MM.1S (cell line): ENCODE data around the gene C9orf43.

ENCODE experiments used
- DNase-seq: peaks from one replicate; pipeline ENCODE4 v3.0.0-alpha.2; 2015
- H2AFZ ChIP-seq: fragments of 300-600 bp; sonication (generic); 2 replicates; pipeline ENCODE4 v1.6.0; 2016; ENCODE audit warnings: antibody characterized with exemption, low read length
- H3F3A ChIP-seq: fragments of 300-600 bp; sonication (generic); 2 replicates; pipeline ENCODE4 v1.6.1; 2016; ENCODE audit warnings: mild to moderate bottlenecking, antibody characterized with exemption, low read length, moderate library complexity, mixed read lengths; ENCODE audit not compliant: insufficient read depth
- H3K27ac ChIP-seq: fragments of 300-600 bp; sonication (generic); 2 replicates; pipeline ENCODE4 v1.5.1; 2016; ENCODE audit warnings: mild to moderate bottlenecking, low read length
- H3K27me3 ChIP-seq: fragments of 300-600 bp; sonication (generic); replicated peaks from 2 replicates; pipeline ENCODE4 v1.6.0; 2016; ENCODE audit warnings: low read length; ENCODE audit not compliant: insufficient read depth
- H3K36me3 ChIP-seq: fragments of 300-600 bp; sonication (generic); replicated peaks from 2 replicates; pipeline ENCODE4 v1.6.1; 2016; ENCODE audit warnings: mild to moderate bottlenecking, low read length, mixed read lengths; ENCODE audit not compliant: insufficient read depth
- H3K4me1 ChIP-seq: fragments of 300-600 bp; sonication (generic); 2 replicates; pipeline ENCODE4 v1.6.1; 2016; ENCODE audit warnings: low read length, mixed read lengths
- H3K4me2 ChIP-seq: fragments of 300-600 bp; sonication (generic); 2 replicates; pipeline ENCODE4 v1.6.0; 2016; ENCODE audit warnings: low read depth, low read length
- H3K4me3 ChIP-seq: fragments of 300-600 bp; sonication (generic); 2 replicates; pipeline ENCODE4 v1.5.1; 2016; ENCODE audit warnings: low read length, mixed read lengths
- H3K79me2 ChIP-seq: fragments of 300-600 bp; sonication (generic); 2 replicates; pipeline ENCODE4 v1.6.1; 2016; ENCODE audit warnings: mixed run types, low read length, mixed read lengths
- H3K9ac ChIP-seq: fragments of 300-600 bp; sonication (generic); 2 replicates; pipeline ENCODE4 v1.6.1; 2016; ENCODE audit warnings: low read length, mixed read lengths
- H3K9me2 ChIP-seq: fragments of 300-600 bp; sonication (generic); replicated peaks from 2 replicates; pipeline ENCODE4 v1.6.1; 2016; ENCODE audit warnings: mild to moderate bottlenecking, low read length, mixed read lengths; ENCODE audit not compliant: insufficient read depth
- H3K9me3 ChIP-seq: fragments of 300-600 bp; sonication (generic); replicated peaks from 2 replicates; pipeline ENCODE4 v1.6.1; 2016; ENCODE audit warnings: mild to moderate bottlenecking, low read length, mixed read lengths; ENCODE audit not compliant: insufficient read depth
- H4K20me1 ChIP-seq: fragments of 300-600 bp; sonication (generic); 2 replicates; pipeline ENCODE4 v1.6.1; 2016; ENCODE audit warnings: mild to moderate bottlenecking, low read length, moderate library complexity, mixed read lengths; ENCODE audit not compliant: insufficient read depth
- CTCF ChIP-seq: fragments of 300-600 bp; sonication (generic); IDR thresholded peaks from 2 replicates; pipeline ENCODE4 v1.5.1; 2016; ENCODE audit warnings: antibody characterized with exemption, low read length, mixed read lengths
- EZH2 ChIP-seq: fragments of 300-600 bp; sonication (generic); optimal IDR thresholded peaks from 2 replicates; pipeline ENCODE3; 2017; ENCODE audit warnings: low read depth, mild to moderate bottlenecking, antibody characterized with exemption, low read length, mixed read lengths
- EZH2phosphoT487 ChIP-seq: fragments of 300-600 bp; sonication (generic); IDR thresholded peaks from 2 replicates; pipeline ENCODE4 v1.6.1; 2018; ENCODE audit warnings: antibody characterized with exemption, low read length

The C9orf43 gene

GRCh38 chr9:113368982-113369854 is 41.3 kb upstream of the C9orf43 start:
- H3K27me3 ChIP-seq = no peaks in the 10 kb centered on the region
- TF ChIP-seq CTCF (no peak), EZH2phosphoT487 (no peak), EZH2 (no peak)
- no peaks in the 10 kb centered on the region for H3K9me2 ChIP-seq
- H3K27ac ChIP-seq = no peak overlapping the region
- H3K4me3 ChIP-seq = no peak overlapping the region
- DNase-seq = no peak
- H4K20me1 ChIP-seq = no peaks in the 10 kb centered on the region
- peaks cover 9% of the 10 kb centered on the region; the same call in 1 of the 2 replicates for H3F3A ChIP-seq
- H3K4me2 ChIP-seq = no peak overlapping the region
- H3K79me2 ChIP-seq = peaks cover 8% of the 10 kb centered on the region; the same call in 1 of the 2 replicates
- H3K4me1 ChIP-seq = peaks cover 15% of the 10 kb centered on the region
- no peaks in the 10 kb centered on the region for H3K9me3 ChIP-seq
- no peaks in the 10 kb centered on the region for H3K36me3 ChIP-seq
- H3K9ac ChIP-seq = no peak overlapping the region
- H2AFZ ChIP-seq = no peak overlapping the region

- no peaks in the 10 kb centered on the region for H4K20me1 ChIP-seq
- no peak overlapping the region for H3K4me2 ChIP-seq
- DNase-seq = no peak
- no peak overlapping the region for H2AFZ ChIP-seq
- H3K4me1 ChIP-seq = peaks cover 15% of the 10 kb centered on the region
- H3K9ac ChIP-seq = no peak overlapping the region
- no peaks in the 10 kb centered on the region for H3K9me2 ChIP-seq
- H3K4me3 ChIP-seq = no peak overlapping the region
- peaks cover 9% of the 10 kb centered on the region; the same call in 1 of the 2 replicates for H3F3A ChIP-seq
- no peak overlapping the region for H3K27ac ChIP-seq
- no peaks in the 10 kb centered on the region for H3K9me3 ChIP-seq
- no peaks in the 10 kb centered on the region for H3K36me3 ChIP-seq
- TF ChIP-seq CTCF (no peak), EZH2 (no peak), EZH2phosphoT487 (no peak)
- peaks cover 13% of the 10 kb centered on the region for H3K79me2 ChIP-seq
- no peaks in the 10 kb centered on the region for H3K27me3 ChIP-seq
These were observed 40.7 kb upstream of the C9orf43 start for GRCh38 chr9:113369855-113370140.

GRCh38 chr9:113370806-113371325 is 39.7 kb upstream of the C9orf43 start:
- Histone ChIP-seq H3K4me1 (peaks cover 15% of the 10 kb centered on the region), H3K9ac (no peak overlapping the region), H3K79me2 (peaks cover 24% of the 10 kb centered on the region), H3K27ac (no peak overlapping the region), H3K9me3 (no peaks in the 10 kb centered on the region), H4K20me1 (no peaks in the 10 kb centered on the region), H3K36me3 (no peaks in the 10 kb centered on the region), H3K9me2 (no peaks in the 10 kb centered on the region), H3K4me2 (no peak overlapping the region), H3K4me3 (no peak overlapping the region), H2AFZ (no peak overlapping the region), H3F3A (peaks cover 16% of the 10 kb centered on the region), H3K27me3 (no peaks in the 10 kb centered on the region)
- no peak for TF ChIP-seq EZH2
- no peak for TF ChIP-seq EZH2phosphoT487
- no peak for TF ChIP-seq CTCF
- no peak for DNase-seq
